Measurements from ENCODE around the gene TMEM121. TPM values are rescaled to one million over a fixed set of nuclear protein-coding genes. Genes with fewer than 3 reads are reported as not detected.

The TMEM121 gene
- total RNA-seq, 1 donor from 2014 or later, result 3.1 TPM

DNA sequence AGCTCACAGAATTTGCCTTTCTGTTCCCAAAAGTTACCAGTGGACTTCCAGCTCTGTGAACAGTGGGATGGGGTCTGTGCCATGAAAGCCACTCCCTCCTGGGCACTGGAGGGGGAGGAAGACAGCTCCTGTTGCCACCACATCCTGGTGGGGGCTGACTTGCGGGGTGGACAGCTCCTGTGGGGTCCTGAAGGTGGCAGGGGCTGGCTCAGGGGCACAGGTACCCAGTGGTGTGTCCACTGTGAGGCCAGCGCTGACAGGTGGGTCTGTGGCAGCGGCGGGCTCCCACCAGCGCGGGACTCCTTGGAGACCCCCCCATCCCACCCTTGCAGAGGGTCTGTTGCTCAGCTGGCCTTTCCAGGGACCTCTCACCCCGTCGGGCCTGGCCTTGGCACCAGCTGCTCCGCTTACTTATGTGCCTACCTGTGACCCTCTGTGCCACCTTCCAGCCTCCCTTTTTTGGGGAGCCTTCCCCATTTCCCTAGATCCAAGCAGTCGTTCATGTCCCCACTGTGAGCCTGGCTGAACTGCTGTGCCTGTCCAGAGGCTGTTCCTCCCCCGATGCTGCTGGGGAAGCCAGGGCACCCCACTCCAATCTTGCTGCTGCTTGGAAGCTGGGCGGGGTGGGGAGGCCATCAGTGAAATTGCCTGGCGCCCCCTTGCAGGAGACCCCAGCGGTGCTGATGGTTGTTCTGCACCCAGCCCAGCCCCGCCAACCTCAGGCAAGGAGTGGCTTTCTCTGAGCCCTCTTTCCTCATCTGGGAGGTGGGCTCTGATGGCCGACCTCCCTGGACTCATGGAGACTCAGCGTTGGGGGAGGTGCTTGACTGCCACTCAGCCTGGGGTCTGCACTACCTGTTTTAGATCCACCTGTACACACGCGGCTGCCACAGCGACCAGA is 33.2 kb upstream of the TMEM121 start:
- Histone ChIP-seq H3K9ac (ENCODE audit: low read depth in 1 of 3, low read length in 3 of 3) (no peak overlapping the region), H3K4me1 (ENCODE audit: control insufficient read depth in 3 of 3, insufficient read depth in 3 of 3, low read length in 3 of 3) (peaks cover 37 to 47% (median 45%) of the 10 kb centered on the region in 3 donors), H3K27ac (ENCODE audit: low read depth, low read length) (no peak overlapping the region), H3K36me3 (ENCODE audit: control insufficient read depth in 3 of 3, insufficient read depth in 3 of 3, low read length in 3 of 3) (peaks cover 0 to 4% (median 0%) of the 10 kb centered on the region in 3 donors), H3K9me3 (ENCODE audit: control insufficient read depth in 3 of 3, low read length in 3 of 3) (no peaks in the 10 kb centered on the region), H3K27me3 (ENCODE audit: control insufficient read depth in 3 of 3, insufficient read depth in 3 of 3, low read length in 3 of 3) (no peaks in the 10 kb centered on the region), H3K4me3 (ENCODE audit: low read length in 3 of 3) (no peak overlapping the region)

DNA sequence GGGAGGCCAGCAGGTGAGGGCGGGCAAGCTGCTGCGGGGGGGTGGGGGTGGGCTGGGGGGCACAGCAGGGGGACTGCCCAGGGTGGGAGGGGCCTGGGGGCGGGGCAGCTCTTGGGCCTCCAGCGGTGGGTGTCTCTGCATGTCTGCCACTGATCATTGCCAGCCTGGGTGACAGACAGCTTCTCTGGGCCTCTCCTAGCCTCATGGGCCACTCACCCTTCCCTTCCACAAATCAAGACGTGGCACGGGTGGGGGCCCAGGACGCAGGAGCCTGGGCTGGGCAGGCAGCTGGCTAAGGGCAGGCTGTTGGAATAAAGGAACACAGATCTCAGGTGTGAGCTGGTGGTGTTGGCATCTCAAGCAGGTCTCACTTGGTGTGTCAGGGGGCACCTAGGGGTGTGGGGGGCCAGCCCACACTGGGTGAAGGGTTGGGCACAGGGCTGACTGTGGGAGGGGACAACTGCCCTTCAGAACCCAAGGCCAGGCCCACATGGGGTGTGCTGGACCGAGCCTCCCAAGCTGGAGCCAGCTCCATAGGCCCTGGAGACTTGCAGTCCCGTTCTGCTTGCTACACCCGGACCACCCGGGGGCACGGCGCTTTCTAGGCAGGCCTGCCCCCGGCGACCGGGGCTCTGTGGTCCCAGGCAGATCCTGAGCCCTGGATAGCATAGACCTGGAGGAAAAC is 32.3 kb upstream of the TMEM121 start:
- H3K4me3 ChIP-seq (ENCODE audit: low read length in 3 of 3), result no peak overlapping the region
- H3K9me3 ChIP-seq (ENCODE audit: control insufficient read depth in 3 of 3, low read length in 3 of 3), result no peaks in the 10 kb centered on the region

DNA sequence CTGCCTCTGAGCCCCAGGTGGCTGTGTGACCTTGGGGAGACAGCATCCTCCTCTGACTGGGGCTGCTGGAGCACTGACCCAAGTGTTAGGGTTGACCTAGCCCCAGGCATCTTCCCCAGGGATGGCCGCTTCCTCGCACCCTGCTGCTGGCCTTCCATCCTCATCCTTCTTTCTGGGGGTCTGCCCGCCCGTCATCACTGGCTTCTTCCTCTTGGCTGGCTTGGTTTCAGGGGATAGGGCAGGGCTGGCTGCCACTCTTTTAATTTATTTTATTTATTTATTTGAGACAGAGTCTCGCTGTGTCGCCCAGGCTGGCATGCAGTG is 31.8 kb upstream of the TMEM121 start:
- H3K27ac ChIP-seq (ENCODE audit: low read depth, low read length), result no peak overlapping the region
- H3K9me3 ChIP-seq (ENCODE audit: control insufficient read depth in 3 of 3, low read length in 3 of 3), result no peaks in the 10 kb centered on the region
- no peaks in the 10 kb centered on the region for H3K27me3 ChIP-seq (ENCODE audit: control insufficient read depth in 3 of 3, insufficient read depth in 3 of 3, low read length in 3 of 3)
- peaks cover 0 to 4% (median 0%) of the 10 kb centered on the region in 3 donors for H3K36me3 ChIP-seq (ENCODE audit: control insufficient read depth in 3 of 3, insufficient read depth in 3 of 3, low read length in 3 of 3)
- H3K4me3 ChIP-seq (ENCODE audit: low read length in 3 of 3), result no peak overlapping the region
- H3K9ac ChIP-seq (ENCODE audit: low read depth in 1 of 3, low read length in 3 of 3), result peak overlapping the region in 1 of 3 donors; percentile 8
- peaks cover 26 to 35% (median 35%) of the 10 kb centered on the region in 3 donors for H3K4me1 ChIP-seq (ENCODE audit: control insufficient read depth in 3 of 3, insufficient read depth in 3 of 3, low read length in 3 of 3)

More for the DNA sequence above, 32.3 kb upstream of the TMEM121 start:
- peaks cover 31 to 40% (median 40%) of the 10 kb centered on the region in 3 donors for H3K4me1 ChIP-seq (ENCODE audit: control insufficient read depth in 3 of 3, insufficient read depth in 3 of 3, low read length in 3 of 3)
- peak overlapping the region in 1 of 3 donors; percentile 8 for H3K9ac ChIP-seq (ENCODE audit: low read depth in 1 of 3, low read length in 3 of 3)
- no peak overlapping the region for H3K27ac ChIP-seq (ENCODE audit: low read depth, low read length)
- peaks cover 0 to 4% (median 0%) of the 10 kb centered on the region in 3 donors for H3K36me3 ChIP-seq (ENCODE audit: control insufficient read depth in 3 of 3, insufficient read depth in 3 of 3, low read length in 3 of 3)
- H3K27me3 ChIP-seq (ENCODE audit: control insufficient read depth in 3 of 3, insufficient read depth in 3 of 3, low read length in 3 of 3), result no peaks in the 10 kb centered on the region

DNA sequence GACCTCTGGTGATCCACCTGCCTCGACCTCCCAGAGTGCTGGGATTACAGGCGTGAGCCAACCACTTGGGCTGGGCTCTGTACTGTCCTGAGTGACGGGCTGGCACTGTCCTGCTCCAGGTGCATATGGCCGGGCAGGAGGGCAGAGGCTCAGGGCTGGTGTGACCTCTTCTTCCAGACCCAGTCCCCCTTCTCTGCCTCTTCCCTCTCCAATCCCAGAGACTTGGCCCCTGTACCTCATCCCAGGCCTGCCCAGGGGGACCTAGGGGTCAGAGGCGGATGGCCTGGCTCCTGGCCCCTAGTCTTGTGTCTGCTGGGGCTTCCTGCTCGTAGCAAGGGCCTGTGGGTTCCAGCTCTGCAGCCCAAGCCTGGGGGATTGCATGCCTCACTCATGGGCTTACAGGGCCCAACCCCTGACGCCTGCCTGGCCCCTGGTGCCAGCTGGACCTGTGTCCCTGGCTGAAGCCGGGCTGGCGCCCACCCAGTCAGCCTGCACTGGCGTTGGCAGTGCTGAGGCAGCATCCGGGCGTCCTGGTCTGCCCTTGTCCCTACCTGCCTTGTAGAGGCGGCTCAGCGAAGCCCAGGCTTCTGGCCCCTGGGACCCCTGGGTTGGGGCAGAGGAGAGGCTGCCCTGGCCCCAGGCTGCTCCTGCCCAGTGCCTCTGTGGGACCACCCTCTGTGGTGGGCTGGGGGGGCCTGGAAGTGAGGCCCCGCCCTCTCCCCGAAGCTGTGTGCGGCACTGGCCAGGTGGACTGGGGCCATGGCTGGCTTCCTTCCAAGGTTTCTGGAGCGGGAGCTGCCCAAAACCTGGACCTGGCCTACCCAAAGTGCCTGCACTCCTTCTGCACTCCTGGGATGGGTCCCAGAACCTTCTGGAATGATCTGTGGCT is 31.0 kb upstream of the TMEM121 start:
- H3K36me3 ChIP-seq (ENCODE audit: control insufficient read depth in 3 of 3, insufficient read depth in 3 of 3, low read length in 3 of 3), result peaks cover 0 to 4% (median 0%) of the 10 kb centered on the region in 3 donors
- H3K9ac ChIP-seq (ENCODE audit: low read depth in 1 of 3, low read length in 3 of 3), result peak overlapping the region in 1 of 3 donors; percentile 78
- peak overlapping the region in 2 of 3 donors; percentile 40 to 41 for H3K4me3 ChIP-seq (ENCODE audit: low read length in 3 of 3)
- H3K9me3 ChIP-seq (ENCODE audit: control insufficient read depth in 3 of 3, low read length in 3 of 3), result no peaks in the 10 kb centered on the region
- peak overlapping the region; percentile 62 for H3K27ac ChIP-seq (ENCODE audit: low read depth, low read length)
- H3K4me1 ChIP-seq (ENCODE audit: control insufficient read depth in 3 of 3, insufficient read depth in 3 of 3, low read length in 3 of 3), result peaks cover 23 to 32% (median 31%) of the 10 kb centered on the region in 3 donors
- H3K27me3 ChIP-seq (ENCODE audit: control insufficient read depth in 3 of 3, insufficient read depth in 3 of 3, low read length in 3 of 3), result no peaks in the 10 kb centered on the region

DNA sequence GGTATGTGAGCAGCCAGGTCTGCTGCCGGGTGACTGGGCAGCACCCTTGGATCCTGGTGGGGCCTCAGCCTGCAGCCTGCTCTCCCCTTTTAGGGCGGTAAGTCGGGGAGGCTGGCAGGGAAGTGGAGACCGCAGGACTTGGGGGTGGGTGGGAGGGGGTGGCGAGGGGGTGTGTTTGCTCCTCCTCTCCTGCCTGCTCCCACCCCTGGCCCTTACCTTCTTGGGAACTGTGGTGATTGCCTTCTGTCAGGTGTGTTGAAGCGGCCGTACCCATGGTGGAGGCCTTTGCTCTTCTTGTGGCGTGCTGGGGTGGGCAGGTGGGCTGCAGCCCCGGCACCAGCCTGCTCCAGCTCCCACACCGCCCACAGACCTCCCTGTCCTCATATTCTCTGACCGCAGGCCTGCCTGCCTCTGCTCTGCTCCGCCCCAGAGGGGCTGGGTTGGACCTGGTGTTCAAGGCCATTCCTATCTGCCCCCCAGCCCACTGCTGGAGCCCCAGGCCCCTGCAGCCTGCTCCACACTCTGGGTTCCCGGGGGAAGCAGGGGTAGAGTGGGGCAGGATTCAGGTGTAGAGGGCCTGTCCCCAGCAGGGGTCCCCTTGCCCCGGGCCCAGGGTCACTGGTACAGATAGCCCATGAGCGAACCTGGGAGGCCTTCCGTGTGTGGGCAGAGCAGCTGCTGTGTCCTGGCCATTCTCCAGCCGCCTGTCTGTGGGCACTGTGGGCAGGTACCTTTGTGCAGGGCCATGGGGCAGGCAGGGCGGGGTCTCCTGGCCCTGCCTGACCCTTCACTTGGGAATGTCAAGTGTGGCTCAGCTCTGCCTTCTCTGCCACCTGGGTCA is 30.2 kb upstream of the TMEM121 start:
- H3K27me3 ChIP-seq (ENCODE audit: control insufficient read depth in 3 of 3, insufficient read depth in 3 of 3, low read length in 3 of 3), result no peaks in the 10 kb centered on the region
- peaks cover 23 to 32% (median 31%) of the 10 kb centered on the region in 3 donors for H3K4me1 ChIP-seq (ENCODE audit: control insufficient read depth in 3 of 3, insufficient read depth in 3 of 3, low read length in 3 of 3)
- peak overlapping the region in 2 of 3 donors; percentile 23 to 78 for H3K9ac ChIP-seq (ENCODE audit: low read depth in 1 of 3, low read length in 3 of 3)
- H3K27ac ChIP-seq (ENCODE audit: low read depth, low read length), result peak overlapping the region; percentile 62
- H3K36me3 ChIP-seq (ENCODE audit: control insufficient read depth in 3 of 3, insufficient read depth in 3 of 3, low read length in 3 of 3), result peaks cover 0 to 4% (median 0%) of the 10 kb centered on the region in 3 donors
- peak overlapping the region in 2 of 3 donors; percentile 40 to 52 for H3K4me3 ChIP-seq (ENCODE audit: low read length in 3 of 3)
- no peaks in the 10 kb centered on the region for H3K9me3 ChIP-seq (ENCODE audit: control insufficient read depth in 3 of 3, low read length in 3 of 3)

DNA sequence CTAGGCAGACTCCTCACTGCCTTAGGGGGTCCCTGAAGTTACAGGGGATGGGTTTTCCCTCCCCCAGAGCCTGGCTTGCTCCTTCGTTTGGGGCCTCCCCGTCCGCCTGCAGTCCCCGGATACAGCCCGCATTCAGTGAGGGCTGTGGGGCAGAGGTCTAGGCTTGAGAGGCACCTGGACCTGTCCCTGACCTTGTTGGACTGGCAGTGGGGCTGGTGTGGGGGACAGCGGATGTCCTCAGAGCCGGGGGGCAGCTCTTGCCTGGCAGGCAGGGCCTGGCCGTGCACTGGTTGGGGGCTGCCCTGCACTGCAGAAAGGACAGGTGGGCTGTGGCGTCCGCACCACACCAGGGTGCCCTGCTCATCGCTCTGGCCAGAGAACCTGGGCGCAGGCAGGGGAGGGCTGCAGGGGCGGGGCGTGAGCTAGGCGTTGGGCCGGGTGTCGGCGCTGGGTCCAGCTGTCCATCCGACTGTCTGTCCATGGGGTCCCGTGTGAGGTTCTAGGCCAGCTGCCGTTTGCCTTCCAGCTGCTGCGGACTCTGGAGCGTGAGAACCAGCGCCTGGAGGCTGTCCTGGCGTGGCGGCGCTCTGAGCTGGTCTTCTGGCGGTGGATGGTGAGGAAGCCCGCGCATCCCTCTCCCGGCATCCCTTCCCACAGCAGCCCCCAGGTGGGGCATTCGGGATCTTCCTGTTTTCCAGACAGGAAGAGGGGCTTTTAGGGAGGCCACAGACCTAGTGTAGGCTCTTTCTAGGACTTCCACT is 29.4 kb upstream of the TMEM121 start:
- Histone ChIP-seq H3K36me3 (ENCODE audit: control insufficient read depth in 3 of 3, insufficient read depth in 3 of 3, low read length in 3 of 3) (peaks cover 0 to 4% (median 0%) of the 10 kb centered on the region in 3 donors), H3K4me1 (ENCODE audit: control insufficient read depth in 3 of 3, insufficient read depth in 3 of 3, low read length in 3 of 3) (peaks cover 19 to 28% (median 27%) of the 10 kb centered on the region in 3 donors), H3K27ac (ENCODE audit: low read depth, low read length) (no peak overlapping the region), H3K9me3 (ENCODE audit: control insufficient read depth in 3 of 3, low read length in 3 of 3) (no peaks in the 10 kb centered on the region), H3K27me3 (ENCODE audit: control insufficient read depth in 3 of 3, insufficient read depth in 3 of 3, low read length in 3 of 3) (no peaks in the 10 kb centered on the region), H3K9ac (ENCODE audit: low read depth in 1 of 3, low read length in 3 of 3) (peak overlapping the region in 2 of 3 donors; percentile 23 to 72), H3K4me3 (ENCODE audit: low read length in 3 of 3) (no peak overlapping the region)

DNA sequence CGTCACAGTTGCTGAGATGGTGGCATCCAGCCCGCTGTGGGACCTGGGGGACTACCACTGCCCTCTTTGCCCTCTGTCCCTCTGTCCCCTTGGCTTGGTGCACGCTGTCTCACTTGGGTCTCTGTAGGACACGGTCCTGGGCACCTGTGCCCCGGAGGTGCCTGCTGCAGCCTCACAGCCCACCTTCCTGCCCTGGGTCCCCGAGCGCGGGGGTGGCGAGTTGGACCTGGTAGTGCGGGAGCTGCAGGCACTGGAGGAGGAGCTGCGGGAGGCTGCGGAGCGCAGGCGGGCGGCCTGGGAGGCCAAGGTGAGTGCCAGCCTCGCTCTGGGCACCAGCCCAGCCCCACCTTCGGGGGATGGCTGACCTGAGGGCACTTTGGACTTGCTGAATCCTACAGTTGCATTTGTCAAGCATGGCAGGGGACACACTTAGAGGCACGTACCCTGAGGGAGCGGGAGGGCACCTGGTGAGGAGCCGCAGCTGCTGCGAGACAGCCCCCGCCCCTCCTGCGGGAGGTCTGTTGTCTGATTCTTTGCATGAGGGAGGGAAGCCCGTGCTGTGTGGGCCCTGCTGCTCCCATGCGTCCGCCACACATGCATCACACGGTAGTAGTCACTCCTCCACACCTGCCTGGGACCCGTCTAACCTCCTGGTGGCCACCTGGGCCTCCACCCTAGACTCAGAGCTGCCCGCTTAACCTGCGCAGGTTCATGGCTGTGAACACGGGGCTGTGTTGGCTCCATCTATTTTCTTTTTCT is 28.5 kb upstream of the TMEM121 start:
- H3K36me3 ChIP-seq (ENCODE audit: control insufficient read depth in 3 of 3, insufficient read depth in 3 of 3, low read length in 3 of 3), result peaks cover 0 to 4% (median 0%) of the 10 kb centered on the region in 3 donors
- no peak overlapping the region for H3K4me3 ChIP-seq (ENCODE audit: low read length in 3 of 3)
- H3K4me1 ChIP-seq (ENCODE audit: control insufficient read depth in 3 of 3, insufficient read depth in 3 of 3, low read length in 3 of 3), result peaks cover 12 to 20% (median 20%) of the 10 kb centered on the region in 3 donors
- no peak overlapping the region for H3K9ac ChIP-seq (ENCODE audit: low read depth in 1 of 3, low read length in 3 of 3)
- no peaks in the 10 kb centered on the region for H3K9me3 ChIP-seq (ENCODE audit: control insufficient read depth in 3 of 3, low read length in 3 of 3)
- H3K27ac ChIP-seq (ENCODE audit: low read depth, low read length), result no peak overlapping the region
- H3K27me3 ChIP-seq (ENCODE audit: control insufficient read depth in 3 of 3, insufficient read depth in 3 of 3, low read length in 3 of 3), result no peaks in the 10 kb centered on the region

Measured in skeletal muscle tissue (tissue), 4 donors.